Measurements from ENCODE around the gene MAST2.
A peak's percentile ranks its signal among the peaks of the same experiment; 100 is the strongest.
"Not testable (repeated sequence)": the region's sequence is repeated elsewhere in the genome, so short reads cannot be mapped to it uniquely, and the experiment has no call there.

Gene MAST2

GRCh38 chr1:45803299-45803780, at the start of gene MAST2:
MAST2 (plus strand) TSS chr1:45803612; CDS start chr1:45803896, 284 bp downstream.
- DNase-seq = peak; percentile 69 to 76

GRCh38 chr1:45755697-45756096, 47.7 kb upstream of the MAST2 start:
- DNase-seq = no peak

GRCh38 chr1:45762291-45762690, 41.1 kb upstream of the MAST2 start:
- DNase-seq = no peak

DNA sequence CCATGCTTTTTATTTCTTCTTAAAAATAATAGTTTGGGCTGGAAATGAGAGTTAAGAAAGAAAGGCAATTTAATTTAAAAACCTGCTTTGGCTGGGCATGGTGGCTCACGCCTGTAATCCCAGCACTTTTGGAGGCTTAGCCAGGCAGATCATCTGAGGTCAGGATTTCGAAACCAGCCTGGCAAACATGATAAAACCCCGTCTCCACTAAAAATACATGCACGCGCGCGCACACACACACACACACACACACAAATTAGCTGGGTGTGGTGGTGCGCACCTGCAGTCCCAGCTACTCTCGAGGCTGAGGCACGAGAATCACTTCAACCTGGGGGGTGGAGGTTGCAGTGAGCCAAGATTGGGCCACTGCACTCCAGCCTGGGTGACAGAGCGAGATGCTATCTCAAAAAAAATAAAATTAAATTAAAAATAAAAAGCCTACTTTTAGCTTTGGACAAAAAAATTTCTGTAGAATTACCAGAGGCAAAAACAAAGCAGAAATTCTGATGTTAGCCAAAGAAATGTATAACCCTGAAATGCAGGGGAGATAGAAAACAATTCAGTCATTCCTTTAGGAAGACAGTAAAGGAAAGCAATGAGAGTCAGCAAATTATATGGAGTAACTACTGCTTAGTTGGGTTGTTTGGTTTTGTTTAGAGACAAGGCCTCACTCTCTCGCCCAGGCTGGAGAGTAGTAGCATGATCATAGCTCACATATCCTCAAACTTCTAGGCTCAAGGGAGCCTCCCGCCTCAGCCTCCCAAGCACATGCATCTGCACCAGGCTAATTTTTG, 37.2 kb upstream of the MAST2 start:
- DNase-seq = no peak

- DNase-seq = no peak
These were observed 36.4 kb upstream of the MAST2 start for GRCh38 chr1:45767035-45767434.

GRCh38 chr1:45769261-45769932, 34.0 kb upstream of the MAST2 start:
- no peak for DNase-seq

GRCh38 chr1:45772971-45773370, 30.4 kb upstream of the MAST2 start:
- no peak for DNase-seq

GRCh38 chr1:45775794-45776193, 27.6 kb upstream of the MAST2 start:
- no peak for DNase-seq

GRCh38 chr1:45785583-45785982, 17.8 kb upstream of the MAST2 start:
- no peak for DNase-seq

DNA sequence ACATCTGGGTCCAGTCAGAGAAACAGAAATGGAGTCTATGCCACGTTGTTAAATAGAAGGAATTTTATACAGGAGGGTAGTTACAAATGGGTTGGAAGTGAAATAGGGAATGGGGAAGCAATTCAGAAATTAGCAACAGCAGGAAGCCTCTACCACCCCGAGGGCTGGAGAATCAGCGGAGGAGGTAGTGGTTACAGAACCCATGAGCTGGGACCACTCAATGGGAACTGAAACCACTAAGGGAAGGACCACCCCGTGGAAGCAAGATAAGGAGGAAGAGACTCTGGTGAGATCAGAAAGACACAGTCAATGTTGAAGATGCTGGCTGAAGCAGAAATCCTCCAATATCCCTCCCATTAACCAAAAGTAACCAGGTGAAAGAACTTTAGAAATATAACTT, 15.5 kb upstream of the MAST2 start:
- no peak for DNase-seq

DNA sequence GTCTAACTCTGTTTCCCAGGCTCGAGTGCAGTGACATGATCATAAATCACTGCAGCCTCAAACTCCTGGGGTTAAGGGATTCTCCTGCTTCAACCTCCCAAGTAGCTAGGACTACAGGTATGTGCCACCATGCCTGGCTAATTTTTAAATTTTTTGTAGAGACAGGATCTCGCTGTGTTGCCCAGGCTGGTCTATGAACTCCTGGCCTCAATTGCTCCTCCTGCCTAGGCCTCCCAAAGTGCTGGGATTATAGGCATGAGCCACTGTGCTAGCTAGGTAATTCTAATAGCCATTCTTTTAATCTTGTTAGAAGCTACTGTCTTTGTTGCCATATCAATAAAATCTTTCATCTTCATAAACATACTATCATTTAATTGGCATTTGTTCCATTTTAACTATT, 13.8 kb upstream of the MAST2 start:
- DNase-seq = no peak

- DNase-seq = no peak
These were observed 10.7 kb upstream of the MAST2 start for GRCh38 chr1:45792744-45793143.

- no peak for DNase-seq
These were observed 9.3 kb upstream of the MAST2 start for GRCh38 chr1:45793942-45794604.

DNA sequence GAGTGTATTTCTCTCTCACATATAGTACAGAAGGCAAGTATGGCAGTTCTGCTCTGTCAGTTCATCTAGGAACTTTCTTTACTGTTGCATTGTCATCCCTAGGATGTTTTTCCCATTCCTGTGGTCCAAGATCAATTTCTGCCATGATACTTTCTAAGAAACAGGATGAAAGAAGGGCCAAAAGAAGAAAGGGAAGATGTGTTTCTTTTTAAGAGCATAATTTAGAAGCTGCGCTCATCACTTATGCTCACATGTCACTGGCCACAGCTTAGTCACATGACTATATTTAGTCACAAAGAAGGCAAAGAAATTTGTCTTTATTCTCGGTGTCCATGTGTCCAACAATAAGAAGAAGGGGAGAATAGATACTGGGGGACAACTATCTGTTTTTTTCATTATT, 7.0 kb upstream of the MAST2 start:
- no peak for DNase-seq

GRCh38 chr1:45796946-45797345, 6.5 kb upstream of the MAST2 start:
- DNase-seq = no peak

DNA sequence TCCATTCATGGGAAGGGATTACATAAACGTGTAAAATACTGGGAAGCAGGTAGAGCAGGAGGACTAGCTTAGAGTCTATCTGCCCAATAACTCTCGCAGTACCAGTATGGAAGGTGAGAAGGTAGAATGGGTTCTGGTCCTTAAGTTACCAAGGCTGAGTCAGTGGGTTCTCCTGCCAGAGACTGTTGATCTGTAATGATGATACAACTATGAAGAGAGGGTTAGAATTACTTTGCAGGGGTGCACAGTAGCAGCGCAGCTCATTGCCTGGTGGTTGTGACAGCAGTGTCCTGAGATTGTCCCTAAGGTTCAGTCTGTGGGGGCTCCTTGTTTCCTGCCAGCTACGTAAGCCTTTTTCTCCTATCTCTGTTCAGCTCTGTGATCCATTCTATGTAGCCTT, 2.5 kb upstream of the MAST2 start:
- no peak for DNase-seq

DNA sequence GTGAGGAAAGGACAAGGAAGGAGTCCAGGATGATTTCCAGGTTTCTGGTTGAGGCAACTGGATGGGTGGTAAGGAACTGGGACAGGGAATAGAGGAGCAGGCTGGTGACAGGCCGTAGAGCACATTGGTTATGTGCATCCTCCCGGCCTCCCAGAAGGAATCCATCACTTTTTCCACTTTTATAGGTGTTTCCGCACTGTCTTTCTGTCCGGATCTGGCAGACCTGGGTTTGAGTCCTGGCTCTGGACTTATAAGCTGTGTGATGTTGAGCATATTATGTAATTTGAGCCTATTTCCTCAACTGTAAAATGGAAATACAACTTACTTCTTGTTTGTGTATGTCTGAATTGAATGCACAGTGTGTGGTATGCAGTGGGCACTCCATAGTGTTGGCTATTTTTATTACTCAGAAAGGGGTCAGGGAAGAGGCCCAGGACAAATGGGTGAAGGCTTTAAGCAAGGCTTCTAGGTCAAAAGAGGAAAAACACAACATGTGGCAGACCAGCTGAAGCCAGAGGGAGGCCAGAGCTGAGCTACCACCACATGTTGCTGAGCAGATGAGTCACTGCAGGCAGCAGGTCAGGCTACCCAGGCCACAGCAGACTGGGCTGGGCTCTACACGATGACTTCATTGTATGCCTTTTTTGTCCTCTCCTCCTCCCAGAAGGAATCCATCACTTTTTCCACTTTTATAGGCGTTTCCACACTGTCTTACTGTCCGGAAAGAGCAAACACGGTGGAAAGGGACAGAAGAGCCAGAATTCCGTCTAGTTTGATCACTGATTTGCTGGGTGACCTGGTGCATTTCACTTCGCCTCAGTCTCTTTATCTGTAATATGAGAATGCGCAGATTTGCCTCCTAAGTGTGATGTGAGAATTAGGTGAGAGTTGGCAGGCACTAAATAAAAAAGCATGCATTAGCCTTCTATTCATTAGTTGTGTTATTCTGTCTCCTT, 791 bp upstream of the MAST2 start:
- DNase-seq = no peak

- not testable (repeated sequence) for DNase-seq
These were observed 613 bp downstream of the MAST2 start for GRCh38 chr1:45803781-45804668.

- DNase-seq = no peak
These were observed 1.2 kb downstream of the MAST2 start for GRCh38 chr1:45804669-45804969.

- no peak for DNase-seq
These were observed 2.7 kb downstream of the MAST2 start for GRCh38 chr1:45806129-45806528.

DNA sequence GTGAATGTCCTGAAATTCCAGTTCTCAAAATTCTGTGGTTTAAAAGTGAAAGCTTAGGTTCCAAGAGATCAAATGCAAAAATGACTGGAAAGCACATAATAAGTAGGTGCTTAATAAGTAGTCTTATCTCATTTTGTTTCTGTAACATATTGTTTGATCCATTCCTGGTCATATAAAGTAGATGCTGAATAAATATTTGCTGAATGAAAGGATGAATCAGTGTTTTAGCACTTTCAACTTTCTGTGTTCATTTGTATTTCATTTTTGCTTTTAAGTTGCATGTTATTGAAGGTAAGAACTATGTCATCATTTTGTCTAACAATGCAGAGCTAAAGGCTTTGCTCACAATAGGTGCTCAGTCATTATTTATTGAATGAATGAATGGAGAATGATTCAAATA, 6.3 kb downstream of the MAST2 start:
- no peak for DNase-seq

DNA sequence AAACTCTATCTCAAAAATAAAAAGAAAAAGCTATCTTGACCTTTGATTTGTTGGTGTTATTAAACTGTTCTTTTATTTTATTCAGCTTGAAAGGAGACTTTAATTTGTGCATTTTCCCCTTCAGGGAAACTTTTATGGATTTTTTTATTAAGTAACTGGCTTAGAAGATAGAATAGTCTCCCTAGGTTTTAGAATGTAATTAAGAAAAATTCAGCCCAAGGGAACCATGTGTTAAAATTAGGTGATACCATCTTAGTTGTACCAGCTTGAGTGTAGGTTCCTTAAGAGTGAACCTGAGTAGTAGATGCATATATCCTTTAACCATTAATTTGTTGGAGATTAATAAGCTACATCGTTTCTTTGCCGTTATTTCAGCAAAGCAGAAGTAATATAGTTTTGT, 11.4 kb downstream of the MAST2 start:
- DNase-seq = no peak

Data from activated CD4-positive, alpha-beta T cell treated with anti-CD3 and anti-CD28 coated beads, Interleukin-2, amount 50 U/mL, for 4 hours (primary cell).